Esophagus (tissue), 2 donors: ENCODE results near the gene BRD7. TPM values are rescaled to one million over a fixed set of nuclear protein-coding genes. Genes with fewer than 3 reads are reported as not detected.

ENCODE experiments used
- H3K27ac ChIP-seq, 2 donors: one replicate each; pipeline ENCODE4 v1.5.1; 2013; ENCODE audit warnings: low read depth in 2 of 2, mild to moderate bottlenecking in 2 of 2, inconsistent platforms in 1 of 2, low read length in 1 of 2, moderate library complexity in 1 of 2
- H3K27me3 ChIP-seq, 2 donors: one replicate each; pipeline ENCODE4 v1.6.1; 2013; ENCODE audit warnings: low read length in 2 of 2, control low read depth in 1 of 2, mild to moderate bottlenecking in 1 of 2; ENCODE audit not compliant: insufficient read depth in 2 of 2, control insufficient read depth in 1 of 2
- H3K36me3 ChIP-seq, 2 donors: one replicate each; pipeline ENCODE4 v1.6.1; 2013; ENCODE audit warnings: low read length in 1 of 2; ENCODE audit not compliant: control insufficient read depth in 2 of 2, insufficient read depth in 2 of 2
- H3K4me1 ChIP-seq, 2 donors: one replicate each; pipeline ENCODE4 v1.6.1; 2013; ENCODE audit warnings: low read length in 1 of 2; ENCODE audit not compliant: control insufficient read depth in 2 of 2, insufficient read depth in 2 of 2
- H3K4me3 ChIP-seq, 2 donors: one replicate each; pipeline ENCODE4 v1.5.1; 2013; ENCODE audit warnings: low read length in 2 of 2, mild to moderate bottlenecking in 2 of 2, low read depth in 1 of 2, moderate library complexity in 1 of 2
- H3K9me3 ChIP-seq, 2 donors: one replicate each; pipeline ENCODE4 v1.6.1; 2013; ENCODE audit warnings: mild to moderate bottlenecking in 2 of 2, low read depth in 1 of 2, low read length in 1 of 2, moderate library complexity in 1 of 2; ENCODE audit not compliant: control insufficient read depth in 2 of 2, insufficient read depth in 1 of 2
- WGBS, 2 donors: extraction: QIAGEN DNeasy Blood & Tissue Kit; methylation state at CpG; one replicate each; pipeline ENCODE4 v1.1.7; 2013; 5-methylcytosine and 5-hydroxymethylcytosine counted together
- polyA plus RNA-seq, 2 donors: library from polyadenylated mRNA; stranded (reverse); fragments of 200-250 nt; gene quantifications; one replicate each; pipeline ENCODE4 v1.2.3, GENCODE V29; 2013
- donor health status: healthy with polysubstance abuse.
- donor health status: Bipolar disorder and iron deficiency.

BRD7 gene
- polyA plus RNA-seq, 2 donors: 42.1 to 45.0 TPM

GRCh38 chr16:50326835-50327465 is 41.8 kb downstream of the BRD7 start:
- no peaks in the 10 kb centered on the region for H3K4me1 ChIP-seq
- no peaks in the 10 kb centered on the region for H3K9me3 ChIP-seq
- WGBS, 2 donors: 55 to 60% methylated on average over 7 of the region's 7 CpGs
- no peaks in the 10 kb centered on the region for H3K27me3 ChIP-seq
- no peak overlapping the region for H3K27ac ChIP-seq
- peaks cover 0 to 22% of the 10 kb centered on the region in 2 donors for H3K36me3 ChIP-seq
- no peak overlapping the region for H3K4me3 ChIP-seq

GRCh38 chr16:50326264-50326663 is 42.5 kb downstream of the BRD7 start:
- WGBS, 2 donors: 91 to 94% methylated on average over 5 of the region's 5 CpGs
- H3K4me1 ChIP-seq: no peaks in the 10 kb centered on the region
- H3K27ac ChIP-seq: no peak overlapping the region
- peaks cover 0 to 22% of the 10 kb centered on the region in 2 donors for H3K36me3 ChIP-seq
- no peaks in the 10 kb centered on the region for H3K9me3 ChIP-seq
- no peak overlapping the region for H3K4me3 ChIP-seq
- H3K27me3 ChIP-seq: no peaks in the 10 kb centered on the region

GRCh38 chr16:50324345-50324744 is 44.4 kb downstream of the BRD7 start:
- H3K9me3 ChIP-seq: no peaks in the 10 kb centered on the region
- no peaks in the 10 kb centered on the region for H3K4me1 ChIP-seq
- H3K4me3 ChIP-seq: no peak overlapping the region
- peaks cover 2 to 20% of the 10 kb centered on the region in 2 donors for H3K36me3 ChIP-seq
- no peaks in the 10 kb centered on the region for H3K27me3 ChIP-seq
- 78 to 81% methylated on average over 6 of the region's 6 CpGs for WGBS, 2 donors
- no peak overlapping the region for H3K27ac ChIP-seq

GRCh38 chr16:50323335-50324011 is 45.3 kb downstream of the BRD7 start:
- WGBS, 2 donors: 53 to 60% methylated on average over 11 of the region's 11 CpGs
- Histone ChIP-seq H3K9me3 (no peaks in the 10 kb centered on the region), H3K4me3 (no peak overlapping the region), H3K4me1 (no peaks in the 10 kb centered on the region), H3K27me3 (no peaks in the 10 kb centered on the region), H3K36me3 (peaks cover 2 to 19% of the 10 kb centered on the region in 2 donors), H3K27ac (no peak overlapping the region)

GRCh38 chr16:50322333-50322732 is 46.5 kb downstream of the BRD7 start:
- no peaks in the 10 kb centered on the region for H3K9me3 ChIP-seq
- H3K36me3 ChIP-seq: peaks cover 2 to 19% of the 10 kb centered on the region in 2 donors
- H3K27ac ChIP-seq: no peak overlapping the region
- H3K4me1 ChIP-seq: no peaks in the 10 kb centered on the region
- H3K27me3 ChIP-seq: no peaks in the 10 kb centered on the region
- H3K4me3 ChIP-seq: no peak overlapping the region
- 79 to 87% methylated on average over 1 of the region's 1 CpG for WGBS, 2 donors

DNA sequence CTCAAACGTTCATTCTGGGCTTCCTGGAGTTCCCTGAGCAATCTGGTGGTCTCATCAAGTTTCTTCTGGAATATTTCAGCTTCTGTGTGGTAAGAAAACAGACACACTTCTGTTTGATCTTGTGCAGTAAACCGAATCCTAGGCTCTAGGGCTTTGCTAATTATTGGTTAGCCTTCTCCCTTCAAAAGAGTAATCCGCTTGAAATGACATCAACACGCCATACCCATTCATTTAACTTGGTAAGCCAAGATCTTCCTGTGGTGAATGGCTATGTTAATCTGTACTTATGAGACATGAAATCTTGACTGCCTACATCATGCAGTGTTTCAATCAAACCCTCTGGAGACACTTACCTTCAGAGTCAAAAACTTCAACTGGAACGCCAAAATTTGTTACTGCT is 48.5 kb downstream of the BRD7 start:
- Histone ChIP-seq H3K9me3 (no peaks in the 10 kb centered on the region), H3K36me3 (peaks cover 15 to 27% of the 10 kb centered on the region in 2 donors), H3K27ac (no peak overlapping the region), H3K4me1 (no peaks in the 10 kb centered on the region), H3K27me3 (no peaks in the 10 kb centered on the region), H3K4me3 (no peak overlapping the region)
- WGBS, 2 donors: 84 to 87% methylated on average over 5 of the region's 5 CpGs

DNA sequence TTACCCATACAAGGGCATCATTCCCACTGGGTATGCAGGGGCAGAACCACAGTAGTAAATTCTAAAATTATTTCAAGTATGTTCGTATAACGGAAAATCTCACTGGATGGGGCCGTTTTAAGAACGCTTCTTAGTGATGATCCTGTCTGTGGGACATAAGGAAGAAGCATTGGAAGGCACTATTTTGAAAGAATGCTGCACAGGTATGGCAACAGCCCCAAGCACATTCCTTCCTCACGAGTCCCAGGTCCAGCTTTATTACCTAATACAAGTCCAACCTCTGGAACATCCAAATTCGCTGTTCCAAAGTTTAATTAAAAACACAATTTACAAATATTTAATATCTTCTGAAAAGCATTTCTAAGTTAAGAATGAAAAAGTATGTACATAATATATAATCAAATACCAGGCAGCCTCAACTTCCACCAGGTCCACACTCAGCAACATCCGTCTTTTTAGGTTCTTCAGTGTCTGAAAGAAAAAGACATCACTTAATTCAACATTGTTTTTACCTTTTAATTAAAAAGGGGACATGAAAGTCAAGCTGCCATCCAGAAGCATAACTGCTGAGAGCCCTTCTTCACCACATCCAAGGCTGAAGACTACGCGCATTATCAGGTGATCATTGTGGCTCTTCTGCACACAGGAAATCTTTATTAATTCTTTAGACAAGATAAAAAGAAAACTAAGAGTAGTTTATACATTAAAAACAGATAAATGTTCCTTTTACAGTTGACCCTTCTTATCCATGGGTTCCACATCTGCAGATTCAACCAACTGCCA is 49.8 kb downstream of the BRD7 start:
- Histone ChIP-seq H3K9me3 (no peaks in the 10 kb centered on the region), H3K36me3 (peaks cover 20 to 28% of the 10 kb centered on the region in 2 donors), H3K4me3 (no peak overlapping the region), H3K27ac (no peak overlapping the region), H3K4me1 (no peaks in the 10 kb centered on the region), H3K27me3 (no peaks in the 10 kb centered on the region)
- WGBS, 2 donors: 87 to 88% methylated on average over 9 of the region's 9 CpGs

- Histone ChIP-seq H3K4me1 (peaks cover 0 to 5% of the 10 kb centered on the region in 2 donors), H3K9me3 (no peaks in the 10 kb centered on the region), H3K27ac (no peak overlapping the region), H3K27me3 (no peaks in the 10 kb centered on the region), H3K36me3 (peaks cover 25 to 40% of the 10 kb centered on the region in 2 donors), H3K4me3 (no peak overlapping the region)
- WGBS, 2 donors: 83 to 86% methylated on average over 10 of the region's 10 CpGs
Measured at GRCh38 chr16:50316848-50317630, 51.7 kb downstream of the BRD7 start.
